HG03558 (cell line): ENCODE measurements around the gene SLC25A1.

Experiments
- ATAC-seq: cut with Tn5 transposase; IDR thresholded peaks from one replicate; pipeline ENCODE4 v1.9.1; 2021; ENCODE audit warnings: moderate number of reproducible peaks; ENCODE audit not compliant: unreplicated experiment; ENCODE audit errors: extremely low read depth

SLC25A1 gene

DNA sequence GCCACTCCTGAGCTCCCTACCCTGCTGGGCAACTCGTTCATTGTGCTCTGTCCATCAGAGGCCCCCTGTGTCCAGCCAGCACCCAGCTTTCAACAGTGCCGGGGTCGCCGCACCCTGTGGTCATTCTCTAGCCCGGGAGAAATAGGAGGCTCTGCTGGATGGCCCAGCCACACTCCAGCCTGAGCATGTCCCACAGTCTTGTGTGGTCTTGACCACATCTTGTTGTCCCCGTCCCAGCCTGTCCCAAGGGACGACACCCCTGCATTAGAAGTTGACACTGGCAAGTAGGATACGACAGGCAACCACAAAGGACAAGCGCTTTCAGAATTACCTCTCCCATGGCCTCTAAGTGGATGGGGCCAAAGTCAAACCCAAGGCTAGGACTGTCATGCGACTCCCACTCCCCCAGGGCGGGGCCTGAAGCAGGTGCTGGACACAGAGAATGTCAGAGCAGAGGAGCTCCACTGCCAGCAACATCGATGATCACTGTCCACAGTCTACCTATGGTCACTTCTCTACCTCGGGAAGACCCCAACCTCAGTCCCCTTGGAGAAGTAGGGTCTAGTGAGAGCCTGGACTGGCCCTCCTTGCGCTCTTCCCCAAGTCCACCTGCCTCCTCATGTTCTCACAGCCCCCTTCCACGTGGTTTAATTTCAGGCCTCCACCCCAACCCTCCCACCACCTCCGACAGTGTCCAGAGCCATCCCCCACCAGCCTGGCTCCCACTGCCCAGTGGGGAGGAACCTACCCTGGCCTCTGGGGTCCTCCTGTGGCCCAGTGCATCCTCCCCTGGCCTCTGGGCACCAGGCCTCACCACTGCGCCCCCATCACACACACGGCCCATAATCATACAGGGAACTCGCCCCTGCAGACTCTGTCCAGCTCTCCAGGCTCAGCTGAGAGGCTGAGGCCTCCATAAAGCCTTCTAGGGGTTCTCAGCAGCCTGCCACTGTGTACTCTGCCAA is 51.9 kb downstream of the SLC25A1 start:
- no peak for ATAC-seq
